GM12801 (cell line): ENCODE data around the gene GPR171.

Experiments
- TF ChIP-seq, protein P1 (sequence below): IDR thresholded peaks from one replicate; pipeline ENCODE4 v1.5.1; 2011; ENCODE audit warnings: control low read depth; ENCODE audit not compliant: insufficient read length; ENCODE audit errors: extremely low read depth

Gene GPR171

DNA sequence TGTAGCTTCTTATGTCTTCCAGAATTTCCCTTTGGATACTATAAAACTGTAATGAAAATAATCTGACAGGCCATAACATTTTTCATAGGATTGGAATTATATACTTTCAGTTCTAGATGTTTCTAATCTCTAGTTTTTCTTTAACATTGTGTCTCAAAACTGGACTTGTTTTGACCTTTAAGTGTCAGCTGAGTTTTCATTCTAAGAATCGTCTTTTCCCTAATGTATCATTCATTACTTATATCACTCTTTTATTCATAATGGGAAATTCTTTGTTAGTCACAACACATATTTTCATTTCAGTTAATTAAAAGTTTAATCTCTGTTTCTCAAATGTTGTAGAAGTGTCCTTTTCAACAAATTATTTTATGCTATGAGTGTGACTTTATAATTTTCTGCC, 11.9 kb downstream of the GPR171 start:
- TF ChIP-seq, protein P1, sequence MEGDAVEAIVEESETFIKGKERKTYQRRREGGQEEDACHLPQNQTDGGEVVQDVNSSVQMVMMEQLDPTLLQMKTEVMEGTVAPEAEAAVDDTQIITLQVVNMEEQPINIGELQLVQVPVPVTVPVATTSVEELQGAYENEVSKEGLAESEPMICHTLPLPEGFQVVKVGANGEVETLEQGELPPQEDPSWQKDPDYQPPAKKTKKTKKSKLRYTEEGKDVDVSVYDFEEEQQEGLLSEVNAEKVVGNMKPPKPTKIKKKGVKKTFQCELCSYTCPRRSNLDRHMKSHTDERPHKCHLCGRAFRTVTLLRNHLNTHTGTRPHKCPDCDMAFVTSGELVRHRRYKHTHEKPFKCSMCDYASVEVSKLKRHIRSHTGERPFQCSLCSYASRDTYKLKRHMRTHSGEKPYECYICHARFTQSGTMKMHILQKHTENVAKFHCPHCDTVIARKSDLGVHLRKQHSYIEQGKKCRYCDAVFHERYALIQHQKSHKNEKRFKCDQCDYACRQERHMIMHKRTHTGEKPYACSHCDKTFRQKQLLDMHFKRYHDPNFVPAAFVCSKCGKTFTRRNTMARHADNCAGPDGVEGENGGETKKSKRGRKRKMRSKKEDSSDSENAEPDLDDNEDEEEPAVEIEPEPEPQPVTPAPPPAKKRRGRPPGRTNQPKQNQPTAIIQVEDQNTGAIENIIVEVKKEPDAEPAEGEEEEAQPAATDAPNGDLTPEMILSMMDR, result no peak

DNA sequence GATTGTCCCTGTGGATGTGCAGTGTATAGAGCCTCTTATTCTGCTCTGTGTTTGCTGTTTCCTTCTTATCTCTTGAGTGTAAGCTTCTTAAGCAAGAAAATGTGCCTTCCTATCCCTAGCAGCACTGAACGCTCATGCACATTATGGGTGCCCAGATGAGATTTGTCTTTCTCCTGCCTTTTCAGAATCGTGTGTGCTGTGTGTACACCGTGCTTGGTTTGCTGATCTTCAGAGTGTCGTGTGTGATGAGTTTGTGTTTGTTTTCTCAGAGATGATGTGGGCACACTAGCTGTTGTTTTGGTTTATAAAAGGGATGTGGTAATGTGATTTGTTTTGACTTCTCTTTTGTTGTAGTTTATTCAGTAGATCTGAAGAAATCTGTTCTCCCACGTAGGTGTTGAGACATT, 19.7 kb downstream of the GPR171 start:
- TF ChIP-seq, protein P1, result no peak

DNA sequence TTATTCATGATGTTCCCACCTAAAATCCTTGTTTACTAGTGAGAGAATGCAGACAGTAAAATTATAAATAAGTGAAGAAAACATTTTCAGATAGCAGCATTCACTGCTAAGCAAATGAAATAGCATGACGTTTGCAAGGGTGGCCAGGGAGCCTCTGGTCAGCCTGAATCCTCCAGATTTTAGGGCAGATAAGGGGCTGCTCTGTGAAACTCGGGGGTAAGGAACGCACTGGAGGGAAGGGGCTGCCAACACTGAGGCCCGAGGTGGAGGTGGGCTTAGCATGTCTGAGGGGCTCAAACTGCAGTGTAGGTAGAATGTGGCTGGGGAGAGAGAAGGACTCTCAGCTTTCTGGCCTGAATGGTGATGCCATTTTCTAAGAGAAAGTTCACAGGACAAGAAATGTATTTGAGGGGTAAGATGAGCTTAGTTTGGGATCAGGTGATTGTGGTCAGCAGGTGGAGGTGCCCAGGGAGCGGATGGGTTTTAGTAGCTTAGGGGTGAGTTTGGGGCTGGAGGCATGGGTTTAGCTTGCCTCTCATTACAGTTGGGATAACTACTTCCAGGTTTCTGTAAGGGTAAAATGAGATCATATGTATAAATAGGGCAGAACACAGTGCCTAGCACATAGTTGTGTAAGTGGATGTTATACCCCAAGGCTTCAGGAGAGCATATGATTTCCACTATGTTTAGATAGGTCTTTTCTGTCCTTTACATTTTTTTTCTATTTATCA, 20.5 kb downstream of the GPR171 start:
- TF ChIP-seq, protein P1, result no peak

DNA sequence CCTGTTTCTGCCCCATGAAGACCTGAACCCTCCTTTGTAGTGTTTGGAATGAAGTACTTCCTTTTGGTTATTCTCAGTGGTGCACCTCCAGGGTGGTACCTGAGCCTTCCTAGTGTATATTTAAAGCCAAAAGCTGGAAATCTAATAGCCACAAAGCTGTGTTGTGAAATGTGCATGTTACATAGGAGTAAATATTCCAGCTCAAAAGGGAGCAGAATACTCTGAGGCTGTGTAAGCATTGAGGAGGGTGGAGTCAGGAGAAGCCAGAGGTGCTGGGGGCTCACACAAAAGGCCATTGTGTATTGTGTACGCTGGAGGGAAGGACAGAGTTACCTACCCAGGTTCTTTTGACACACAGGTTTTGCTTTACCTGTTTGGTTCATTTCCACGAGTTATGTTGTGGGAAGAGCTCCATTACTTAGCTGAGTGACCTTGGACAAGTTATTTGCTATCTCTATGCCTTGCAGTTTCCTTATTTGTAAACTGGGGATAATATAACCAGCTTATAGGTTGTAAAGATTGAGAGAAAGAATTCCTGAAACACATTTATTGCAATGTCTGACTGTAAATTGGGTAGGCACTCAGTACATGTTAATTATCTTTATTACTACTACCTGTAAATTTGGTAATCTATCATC, 24.7 kb downstream of the GPR171 start:
- TF ChIP-seq, protein P1, result no peak

DNA sequence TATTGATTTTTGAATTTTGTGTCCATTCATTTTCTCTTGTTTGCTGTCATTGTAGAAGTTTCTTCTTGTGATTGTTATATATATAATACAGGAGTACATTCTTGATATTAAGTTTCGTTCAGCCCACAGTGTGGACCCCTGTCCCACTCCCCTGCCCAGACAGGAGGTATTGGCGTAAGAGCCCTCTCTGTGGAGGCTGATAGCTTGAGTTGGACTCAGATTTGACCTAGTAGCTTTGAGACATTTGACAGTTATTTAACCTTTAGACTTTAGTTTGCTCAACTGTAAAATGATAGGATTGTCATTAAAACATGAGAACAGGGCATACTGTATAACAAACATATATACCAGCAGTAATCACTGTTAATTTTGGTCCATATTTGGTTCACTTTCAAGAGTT, 27.1 kb downstream of the GPR171 start:
- TF ChIP-seq, protein P1, result no peak

DNA sequence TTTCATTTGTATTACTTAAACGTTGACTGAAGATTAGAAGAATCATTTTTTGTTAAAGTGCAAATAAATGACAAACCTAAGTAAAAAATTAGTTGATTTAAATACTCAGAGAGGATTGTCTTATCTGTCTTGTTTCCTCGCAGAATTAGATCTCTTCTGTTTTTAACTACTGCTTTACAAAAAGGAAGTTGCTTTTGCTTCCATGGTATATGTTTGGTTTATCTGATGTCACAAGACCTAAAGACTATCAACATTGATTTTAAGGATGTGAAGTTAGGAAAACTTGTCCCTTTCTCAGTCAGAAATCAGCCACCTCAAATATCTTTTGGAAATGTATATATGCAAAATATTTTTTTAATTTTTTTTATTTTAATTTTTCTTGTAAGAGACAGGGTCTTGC, 28.7 kb downstream of the GPR171 start:
- TF ChIP-seq, protein P1, result no peak

DNA sequence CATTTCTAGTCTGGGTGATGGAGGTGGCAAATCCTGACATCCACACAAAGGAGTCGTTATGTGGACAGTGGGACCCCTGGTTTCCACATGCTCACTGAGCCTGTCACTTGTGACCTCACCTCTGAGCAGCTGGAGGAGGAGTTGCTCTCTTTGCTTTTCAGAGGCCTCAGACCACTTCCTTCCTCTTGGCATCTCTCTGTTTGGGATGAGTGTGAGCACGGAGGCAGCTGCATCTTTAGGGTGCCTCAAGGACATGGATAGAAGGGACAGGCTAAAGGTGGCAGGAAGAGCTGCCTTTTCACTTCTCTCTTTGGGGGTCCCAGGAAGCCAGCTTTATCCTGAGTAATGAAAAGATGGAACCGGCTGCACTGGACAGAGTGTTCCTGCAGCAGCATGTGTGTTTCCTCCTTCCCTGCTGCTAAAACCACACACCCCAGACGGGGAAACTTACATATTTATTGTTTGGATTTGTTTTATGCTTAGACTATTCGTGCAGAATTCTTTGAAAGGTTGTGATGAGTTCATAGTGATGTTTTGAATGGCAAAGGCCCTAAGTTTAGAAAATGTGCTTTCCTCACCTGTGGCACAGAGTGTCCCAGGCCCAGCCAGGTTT, 31.8 kb downstream of the GPR171 start:
- TF ChIP-seq, protein P1, result no peak
